Measurements from ENCODE around the gene CRLF3. TPM values are rescaled to one million over a fixed set of nuclear protein-coding genes. Genes with fewer than 3 reads are reported as not detected.

The CRLF3 gene
- 14.6 TPM for polyA plus RNA-seq (2013, experiment 1 of 2)
- 14.9 TPM for polyA plus RNA-seq (2013, experiment 2 of 2)

GRCh38 chr17:30824356-30825145 lies at the start of gene CRLF3:
CRLF3 (minus strand) TSS chr17:30824692; CDS start chr17:30824651, 41 bp downstream.
- Histone ChIP-seq H3K4me3 (ENCODE audit: low read length) (peak within 1 kb of the TSS; percentile 94), H3K27me3 (ENCODE audit: insufficient read depth, low read length, poor library complexity) (no peaks in the 10 kb centered on the region), H3K18ac (ENCODE audit: low read length) (peak within 1 kb of the TSS; percentile 72), H3K56ac (ENCODE audit: low read length) (peak within 1 kb of the TSS; percentile 100), H3K4ac (ENCODE audit: low read depth, low read length) (peak within 1 kb of the TSS; percentile 22), H2BK15ac (replicated peaks; ENCODE audit: low read depth) (no peak within 1 kb of the TSS), H3K9ac (ENCODE audit: low read length) (peak within 1 kb of the TSS; percentile 95), H3K27ac (ENCODE audit: low read depth, low read length) (peak within 1 kb of the TSS; percentile 98), H2BK5ac (ENCODE audit: low read length) (peak within 1 kb of the TSS; percentile 69), H3K79me2 (ENCODE audit: control insufficient read depth, insufficient read depth, low read length) (peaks cover 30% of the 10 kb centered on the region), H2AK5ac (ENCODE audit: low read length) (no peak within 1 kb of the TSS), H3K4me2 (ENCODE audit: low read length) (peak within 1 kb of the TSS; percentile 61), H3K23ac (ENCODE audit: low read length) (peak within 1 kb of the TSS; percentile 97), H3K36me3 (ENCODE audit: control insufficient read depth, insufficient read depth, low read length) (no peaks in the 10 kb centered on the region), H3K4me1 (ENCODE audit: control insufficient read depth, low read depth, low read length) (peaks cover 4% of the 10 kb centered on the region), H3K79me1 (ENCODE audit: low read length) (peaks cover 2% of the 10 kb centered on the region), H2BK120ac (ENCODE audit: low read depth, low read length) (no peak within 1 kb of the TSS), H4K5ac (ENCODE audit: low read length) (no peak within 1 kb of the TSS), H4K8ac (ENCODE audit: low read depth, low read length) (peak within 1 kb of the TSS; percentile 67)
- no CpG with 5 or more reads among the region's 75 CpGs for WGBS (ENCODE audit: extremely low coverage, insufficient coverage, low lambda C conversion rate)
- peak; percentile 97 for DNase-seq

- no peak overlapping the region for H2BK15ac ChIP-seq (replicated peaks; ENCODE audit: low read depth)
- no peak overlapping the region for H3K4ac ChIP-seq (ENCODE audit: low read depth, low read length)
- no peak overlapping the region for H2BK5ac ChIP-seq (ENCODE audit: low read length)
- no peaks in the 10 kb centered on the region for H3K79me1 ChIP-seq (ENCODE audit: low read length)
- H3K4me2 ChIP-seq (ENCODE audit: low read length): no peak overlapping the region
- DNase-seq: no peak
- no peak overlapping the region for H3K18ac ChIP-seq (ENCODE audit: low read length)
- H3K23ac ChIP-seq (ENCODE audit: low read length): no peak overlapping the region
- no peaks in the 10 kb centered on the region for H3K27me3 ChIP-seq (ENCODE audit: insufficient read depth, low read length, poor library complexity)
- H4K5ac ChIP-seq (ENCODE audit: low read length): no peak overlapping the region
- no peak overlapping the region for H3K27ac ChIP-seq (ENCODE audit: low read depth, low read length)
- H3K36me3 ChIP-seq (ENCODE audit: control insufficient read depth, insufficient read depth, low read length): no peaks in the 10 kb centered on the region
- H3K4me1 ChIP-seq (ENCODE audit: control insufficient read depth, low read depth, low read length): no peaks in the 10 kb centered on the region
- H2BK120ac ChIP-seq (ENCODE audit: low read depth, low read length): no peak overlapping the region
- WGBS (ENCODE audit: extremely low coverage, insufficient coverage, low lambda C conversion rate): no CpG with 5 or more reads among the region's 6 CpGs
- no peak overlapping the region for H3K4me3 ChIP-seq (ENCODE audit: low read length)
- H2AK5ac ChIP-seq (ENCODE audit: low read length): no peak overlapping the region
- H3K79me2 ChIP-seq (ENCODE audit: control insufficient read depth, insufficient read depth, low read length): no peaks in the 10 kb centered on the region
- H3K56ac ChIP-seq (ENCODE audit: low read length): no peak overlapping the region
- H3K9ac ChIP-seq (ENCODE audit: low read length): no peak overlapping the region
- no peak overlapping the region for H4K8ac ChIP-seq (ENCODE audit: low read depth, low read length)
These were observed 44.5 kb upstream of the CRLF3 start for GRCh38 chr17:30869005-30869404.

GRCh38 chr17:30864636-30865035 lies 40.1 kb upstream of the CRLF3 start:
- no peak overlapping the region for H3K4me2 ChIP-seq (ENCODE audit: low read length)
- no peak overlapping the region for H3K56ac ChIP-seq (ENCODE audit: low read length)
- no peak overlapping the region for H4K5ac ChIP-seq (ENCODE audit: low read length)
- no peak overlapping the region for H2AK5ac ChIP-seq (ENCODE audit: low read length)
- no peaks in the 10 kb centered on the region for H3K36me3 ChIP-seq (ENCODE audit: control insufficient read depth, insufficient read depth, low read length)
- no peaks in the 10 kb centered on the region for H3K79me2 ChIP-seq (ENCODE audit: control insufficient read depth, insufficient read depth, low read length)
- no peak overlapping the region for H2BK120ac ChIP-seq (ENCODE audit: low read depth, low read length)
- H3K4ac ChIP-seq (ENCODE audit: low read depth, low read length): no peak overlapping the region
- H3K4me3 ChIP-seq (ENCODE audit: low read length): no peak overlapping the region
- no peak for DNase-seq
- no peak overlapping the region for H4K8ac ChIP-seq (ENCODE audit: low read depth, low read length)
- no peaks in the 10 kb centered on the region for H3K27me3 ChIP-seq (ENCODE audit: insufficient read depth, low read length, poor library complexity)
- WGBS (ENCODE audit: extremely low coverage, insufficient coverage, low lambda C conversion rate): no CpG with 5 or more reads among the region's 1 CpG
- no peaks in the 10 kb centered on the region for H3K4me1 ChIP-seq (ENCODE audit: control insufficient read depth, low read depth, low read length)
- H2BK15ac ChIP-seq (replicated peaks; ENCODE audit: low read depth): no peak overlapping the region
- no peak overlapping the region for H3K27ac ChIP-seq (ENCODE audit: low read depth, low read length)
- H3K79me1 ChIP-seq (ENCODE audit: low read length): no peaks in the 10 kb centered on the region
- no peak overlapping the region for H3K18ac ChIP-seq (ENCODE audit: low read length)
- no peak overlapping the region for H2BK5ac ChIP-seq (ENCODE audit: low read length)
- no peak overlapping the region for H3K23ac ChIP-seq (ENCODE audit: low read length)
- no peak overlapping the region for H3K9ac ChIP-seq (ENCODE audit: low read length)

GRCh38 chr17:30858556-30859250 lies 34.2 kb upstream of the CRLF3 start:
- Histone ChIP-seq H2BK15ac (replicated peaks; ENCODE audit: low read depth) (no peak overlapping the region), H3K56ac (ENCODE audit: low read length) (no peak overlapping the region), H3K4me1 (ENCODE audit: control insufficient read depth, low read depth, low read length) (no peaks in the 10 kb centered on the region), H2BK120ac (ENCODE audit: low read depth, low read length) (no peak overlapping the region), H4K8ac (ENCODE audit: low read depth, low read length) (no peak overlapping the region), H3K18ac (ENCODE audit: low read length) (no peak overlapping the region), H3K27ac (ENCODE audit: low read depth, low read length) (no peak overlapping the region), H3K23ac (ENCODE audit: low read length) (no peak overlapping the region), H3K79me2 (ENCODE audit: control insufficient read depth, insufficient read depth, low read length) (no peaks in the 10 kb centered on the region), H3K4me2 (ENCODE audit: low read length) (no peak overlapping the region), H2BK5ac (ENCODE audit: low read length) (no peak overlapping the region), H3K36me3 (ENCODE audit: control insufficient read depth, insufficient read depth, low read length) (peaks cover 2% of the 10 kb centered on the region), H3K27me3 (ENCODE audit: insufficient read depth, low read length, poor library complexity) (no peaks in the 10 kb centered on the region), H3K4me3 (ENCODE audit: low read length) (no peak overlapping the region), H2AK5ac (ENCODE audit: low read length) (no peak overlapping the region), H3K4ac (ENCODE audit: low read depth, low read length) (no peak overlapping the region), H3K9ac (ENCODE audit: low read length) (no peak overlapping the region), H4K5ac (ENCODE audit: low read length) (no peak overlapping the region), H3K79me1 (ENCODE audit: low read length) (no peaks in the 10 kb centered on the region)
- no peak for DNase-seq
- no CpG with 5 or more reads among the region's 9 CpGs for WGBS (ENCODE audit: extremely low coverage, insufficient coverage, low lambda C conversion rate)

- Histone ChIP-seq H2AK5ac (ENCODE audit: low read length) (no peak overlapping the region), H2BK120ac (ENCODE audit: low read depth, low read length) (no peak overlapping the region), H3K9ac (ENCODE audit: low read length) (no peak overlapping the region), H3K79me1 (ENCODE audit: low read length) (no peaks in the 10 kb centered on the region), H3K27ac (ENCODE audit: low read depth, low read length) (no peak overlapping the region), H3K4ac (ENCODE audit: low read depth, low read length) (no peak overlapping the region), H2BK5ac (ENCODE audit: low read length) (no peak overlapping the region), H3K18ac (ENCODE audit: low read length) (no peak overlapping the region), H3K4me1 (ENCODE audit: control insufficient read depth, low read depth, low read length) (no peaks in the 10 kb centered on the region), H3K56ac (ENCODE audit: low read length) (no peak overlapping the region), H2BK15ac (replicated peaks; ENCODE audit: low read depth) (no peak overlapping the region), H3K23ac (ENCODE audit: low read length) (no peak overlapping the region), H3K27me3 (ENCODE audit: insufficient read depth, low read length, poor library complexity) (no peaks in the 10 kb centered on the region), H4K8ac (ENCODE audit: low read depth, low read length) (no peak overlapping the region), H4K5ac (ENCODE audit: low read length) (no peak overlapping the region), H3K36me3 (ENCODE audit: control insufficient read depth, insufficient read depth, low read length) (peaks cover 2% of the 10 kb centered on the region), H3K4me3 (ENCODE audit: low read length) (no peak overlapping the region), H3K4me2 (ENCODE audit: low read length) (no peak overlapping the region), H3K79me2 (ENCODE audit: control insufficient read depth, insufficient read depth, low read length) (no peaks in the 10 kb centered on the region)
- DNase-seq: no peak
- WGBS (ENCODE audit: extremely low coverage, insufficient coverage, low lambda C conversion rate): no CpG with 5 or more reads among the region's 3 CpGs
These were observed 29.7 kb upstream of the CRLF3 start for GRCh38 chr17:30854146-30854545.
